Activated CD8-positive, alpha-beta memory T cell treated with anti-CD3 and anti-CD28 coated beads, Interleukin-2, amount 50 U/mL, for 4 hours (primary cell): ENCODE measurements around the gene AGO1.
A peak's percentile ranks its signal among the peaks of the same experiment; 100 is the strongest.
"Not testable (repeated sequence)": the region's sequence is repeated elsewhere in the genome, so short reads cannot be mapped to it uniquely, and the experiment has no call there.

Experiments used
- DNase-seq: peaks from one replicate; pipeline ENCODE4 v3.0.0-alpha.2; 2020

AGO1 gene

DNA sequence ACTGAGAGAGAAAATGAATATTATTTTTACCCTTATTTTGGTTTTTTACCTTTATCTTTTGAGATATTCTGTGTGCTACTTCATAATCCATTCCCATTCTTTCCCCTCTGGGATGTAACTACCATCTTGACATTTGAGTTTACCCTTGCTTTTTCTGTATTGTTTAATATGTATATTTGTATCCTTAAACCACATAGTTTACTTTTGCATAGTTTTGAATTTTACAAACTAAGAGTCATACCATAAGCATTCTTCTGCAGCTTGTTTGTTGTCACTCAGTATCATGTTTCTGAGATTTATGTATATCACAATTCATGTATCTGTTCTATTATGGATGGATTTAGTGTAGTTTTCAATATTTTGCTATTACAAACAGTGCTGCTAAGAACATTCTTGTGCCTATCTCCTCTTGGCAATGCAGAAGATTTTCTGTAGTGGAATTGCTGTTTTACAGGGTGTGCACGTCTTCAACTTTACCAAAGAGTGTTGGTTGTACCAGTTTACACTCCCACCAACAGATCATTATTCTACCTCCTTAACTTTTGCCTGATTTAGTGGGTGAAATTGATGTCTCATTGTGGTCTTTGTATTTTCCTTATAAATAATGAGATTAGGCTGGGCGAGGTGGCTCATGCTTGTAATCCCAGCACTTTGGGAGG, 12.2 kb upstream of the AGO1 start:
- DNase-seq: no peak

DNA sequence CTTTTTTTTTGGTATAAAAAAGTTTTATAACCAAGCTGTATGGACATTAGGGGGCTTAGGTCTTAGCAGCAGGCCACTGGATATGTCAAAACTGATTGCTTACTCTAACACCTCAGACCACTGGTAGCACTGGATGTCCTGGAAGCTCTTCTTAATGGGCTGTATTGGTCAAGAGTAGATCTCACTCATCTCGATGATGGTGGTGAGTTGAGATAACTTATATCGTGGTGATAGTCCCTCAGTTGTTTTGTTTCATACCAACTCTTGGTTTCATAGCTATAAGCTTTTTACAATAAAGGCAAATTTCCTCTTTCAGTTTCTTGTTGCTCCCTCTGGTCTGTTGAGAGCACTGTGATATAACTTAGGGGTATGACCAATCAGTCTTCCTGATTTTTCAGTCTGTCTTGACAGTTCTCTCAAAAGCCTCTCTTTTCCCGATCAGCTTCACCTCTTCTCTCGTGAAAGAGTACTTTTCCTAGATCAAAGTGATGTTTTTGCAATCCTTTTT, 9.7 kb upstream of the AGO1 start:
- DNase-seq: no peak

DNA sequence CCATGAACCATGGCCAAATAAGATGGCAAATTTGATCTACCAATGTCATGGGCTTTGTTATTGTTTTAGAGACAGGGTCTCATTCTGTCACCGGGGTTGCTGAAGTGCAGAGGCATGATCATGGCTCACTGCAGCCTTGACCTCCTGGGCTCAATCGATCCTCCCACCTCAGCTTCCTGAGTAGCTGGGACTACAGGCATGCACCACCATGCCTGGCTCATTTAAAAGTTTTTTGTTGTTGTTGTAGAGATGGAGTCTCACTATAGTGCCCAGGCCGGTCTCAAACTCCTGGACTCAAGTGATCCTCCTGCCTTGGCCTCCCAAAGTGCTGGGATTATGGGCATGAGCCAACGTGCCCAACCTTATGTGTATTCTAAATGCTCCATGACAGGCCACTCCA, 8.9 kb upstream of the AGO1 start:
- DNase-seq: not testable (repeated sequence)

DNA sequence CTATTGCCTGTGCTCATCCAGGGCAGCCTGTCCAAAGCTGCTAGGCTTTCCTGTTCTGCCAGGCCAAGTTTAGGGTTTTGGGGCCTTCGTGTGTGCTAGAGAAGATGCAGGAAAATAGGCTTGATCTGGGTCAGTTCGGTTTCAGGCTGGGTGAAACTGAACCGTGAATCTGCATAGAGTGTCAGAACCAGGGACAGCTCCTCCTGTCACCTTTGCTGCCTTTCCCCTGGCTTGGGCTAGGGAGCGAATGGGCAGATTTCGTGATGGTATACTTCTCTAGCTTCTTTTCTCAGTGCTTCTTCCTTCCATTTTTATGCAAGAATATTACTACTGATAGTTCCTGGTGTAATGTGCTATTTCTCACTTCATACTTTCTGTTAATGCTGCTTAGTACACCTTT, 6.0 kb upstream of the AGO1 start:
- no peak for DNase-seq

DNA sequence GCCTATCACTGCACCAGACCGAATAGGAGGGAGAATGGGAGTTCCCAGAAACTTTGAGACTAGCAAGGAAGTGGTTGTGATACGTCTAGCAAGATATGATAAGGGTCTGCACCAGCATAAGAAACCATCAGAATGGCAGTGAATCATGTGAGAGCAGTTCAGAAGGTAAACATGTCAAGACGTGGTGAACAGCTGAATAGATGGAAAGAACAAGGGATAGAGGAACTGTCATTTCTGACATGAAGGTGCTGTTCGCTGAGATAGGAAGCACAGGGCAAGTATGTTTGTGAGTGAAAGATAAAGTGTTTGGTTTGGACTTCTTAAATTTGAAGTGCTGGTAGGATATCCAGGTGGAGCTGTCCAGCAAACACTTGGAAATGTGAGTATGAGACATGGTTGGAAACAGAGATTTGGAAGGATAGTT, 1.1 kb upstream of the AGO1 start:
- no peak for DNase-seq

DNA sequence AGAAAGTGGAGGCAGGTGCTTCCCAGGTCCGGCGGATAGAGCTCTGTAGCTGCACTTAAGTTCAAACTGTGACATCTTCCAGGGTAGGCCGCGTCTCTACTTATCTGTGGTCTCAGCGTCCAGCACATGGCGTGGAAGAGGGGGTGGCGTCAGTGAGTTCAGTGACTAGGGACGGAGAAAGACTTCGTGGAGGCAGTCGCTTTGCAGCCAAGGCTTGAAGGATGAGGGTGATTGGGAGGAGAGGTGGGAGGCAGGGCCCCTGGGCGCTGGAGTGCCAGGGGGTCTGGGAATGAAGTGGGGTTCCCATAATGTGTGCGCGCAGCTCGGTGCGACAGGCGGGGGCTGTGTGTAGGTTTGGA, 444 bp upstream of the AGO1 start:
- DNase-seq: no peak

DNA sequence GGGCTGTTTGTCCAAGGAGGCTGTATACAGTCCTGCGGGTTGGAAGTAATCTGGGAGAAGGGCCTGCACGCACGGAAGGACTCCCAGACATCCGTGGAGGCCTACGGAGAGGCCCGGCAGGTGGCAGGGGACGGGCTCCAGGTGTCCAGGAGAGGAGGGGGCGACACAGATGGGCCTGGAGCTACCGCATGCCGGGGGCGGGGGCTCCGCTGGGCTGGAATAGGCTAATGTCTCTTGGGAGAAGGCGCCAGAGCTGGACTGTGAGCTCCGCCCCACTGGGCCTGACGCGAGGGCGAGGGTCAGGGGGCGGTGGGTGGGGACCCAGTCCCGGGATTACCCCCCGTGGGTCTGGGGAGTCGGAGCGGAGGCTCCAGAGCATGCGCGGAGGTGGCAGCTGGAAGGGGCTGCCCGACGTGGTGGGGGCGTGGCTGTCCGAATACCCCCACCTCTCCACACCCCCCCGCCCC, 659 bp downstream of the AGO1 start:
- DNase-seq: peak; percentile 49

DNA sequence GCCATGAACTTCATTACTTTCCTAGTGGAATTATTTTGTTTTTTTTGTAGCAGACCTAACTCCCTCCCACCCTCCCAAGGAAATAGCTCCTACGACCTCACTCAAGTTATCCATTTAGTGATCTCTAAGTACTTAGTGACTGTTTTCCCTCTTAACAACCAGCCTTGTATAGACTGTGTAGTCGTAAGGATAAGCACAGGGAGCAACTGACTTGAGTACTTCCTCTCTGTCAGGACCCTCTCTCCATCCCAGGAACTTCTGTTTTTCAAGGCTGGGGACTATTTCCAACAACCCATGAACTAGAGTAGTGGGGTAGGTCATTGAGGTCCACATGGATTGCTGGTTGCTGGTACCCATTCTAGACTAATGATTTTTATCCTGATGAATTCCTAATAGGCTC, 1.9 kb downstream of the AGO1 start:
- no peak for DNase-seq

DNA sequence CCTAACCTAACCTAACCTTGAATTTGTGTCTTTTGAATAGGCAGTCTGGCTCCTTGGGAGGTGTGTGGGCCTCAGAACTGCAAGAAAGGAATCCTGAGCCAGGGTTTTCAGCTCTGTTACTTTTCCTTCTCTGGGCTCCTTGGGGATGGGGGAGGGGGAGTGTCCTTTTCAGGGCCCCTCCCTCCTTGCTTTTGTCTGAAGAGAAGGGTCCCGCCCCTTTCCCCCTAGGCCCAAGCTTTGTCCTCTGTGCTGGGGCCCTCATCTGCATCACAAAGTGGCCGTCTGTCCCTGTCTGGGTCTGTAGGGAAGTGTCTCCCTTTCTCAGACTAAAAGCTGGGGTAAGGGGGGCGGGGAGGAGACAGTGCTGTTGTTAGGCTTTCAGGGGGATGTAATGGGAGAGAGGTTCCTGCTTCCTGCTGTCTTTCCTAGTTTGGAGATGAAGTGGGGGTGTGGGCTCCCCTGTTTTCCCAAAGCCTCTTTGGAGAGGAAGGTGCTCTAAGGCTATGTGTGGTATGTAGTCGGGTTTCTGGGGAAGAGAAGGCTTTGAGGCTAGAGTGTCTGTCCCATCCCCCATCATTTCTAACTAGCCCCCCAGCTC, 3.1 kb downstream of the AGO1 start:
- no peak for DNase-seq

DNA sequence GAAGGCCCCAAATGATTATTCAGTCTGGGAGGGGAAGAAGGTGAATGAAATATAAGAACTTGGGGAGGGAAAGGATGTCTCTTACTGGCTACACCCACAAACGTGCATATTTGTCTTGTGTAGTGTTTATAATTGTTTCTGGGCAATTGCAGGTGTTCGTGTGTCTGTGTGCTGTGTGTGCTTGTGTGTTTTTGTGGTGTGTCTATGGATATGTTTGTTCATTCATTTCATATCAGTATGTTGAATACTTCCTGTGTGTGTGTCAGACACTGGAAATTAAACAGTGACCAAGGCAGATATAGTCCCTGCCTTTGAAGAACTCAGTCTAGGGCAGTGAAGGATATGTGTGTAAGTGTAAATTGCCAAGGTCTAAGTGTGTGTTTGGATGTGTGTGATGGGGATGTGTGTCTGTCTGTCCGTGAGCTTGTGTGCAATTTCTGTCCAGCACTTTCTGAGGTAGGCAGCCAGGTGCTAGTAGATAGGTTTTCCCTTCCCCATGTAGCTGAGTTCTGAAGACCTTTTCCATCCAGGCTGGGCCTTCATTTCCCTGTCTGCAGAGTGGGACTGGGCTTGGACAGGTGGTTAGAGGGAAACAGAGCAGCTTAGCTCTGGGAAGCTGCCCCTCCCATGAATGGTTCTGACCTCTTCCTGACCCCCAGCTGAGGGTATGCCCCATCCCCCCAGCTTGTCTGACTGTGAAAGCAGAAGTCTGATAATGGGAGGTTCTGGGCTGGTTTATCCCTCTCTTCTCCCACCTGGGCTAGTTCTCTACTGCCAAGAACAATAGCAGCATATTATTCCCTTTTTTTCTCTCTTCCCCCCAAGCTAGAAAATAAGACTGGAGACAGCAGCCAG, 3.8 kb downstream of the AGO1 start:
- DNase-seq: no peak

DNA sequence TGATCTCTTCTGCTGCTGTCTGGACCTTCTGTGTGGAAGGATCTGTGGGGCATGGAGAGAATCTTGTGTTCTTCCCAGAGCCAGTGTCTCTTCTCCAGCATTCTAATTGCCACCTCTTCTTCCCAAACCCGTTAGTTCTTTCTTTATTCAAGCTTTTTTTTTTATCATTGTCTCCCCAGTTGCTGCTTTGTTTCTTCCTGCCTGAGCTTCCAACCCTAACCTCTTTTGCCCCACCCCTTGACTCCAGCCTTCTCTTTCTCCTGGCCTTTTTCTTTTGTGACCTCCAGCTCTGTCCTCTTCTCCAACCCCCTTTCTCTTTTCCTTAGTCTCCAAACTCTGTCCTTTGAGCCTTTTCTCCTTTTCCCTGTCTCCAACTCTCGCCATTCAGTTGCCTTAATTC, 4.5 kb downstream of the AGO1 start:
- DNase-seq: no peak

DNA sequence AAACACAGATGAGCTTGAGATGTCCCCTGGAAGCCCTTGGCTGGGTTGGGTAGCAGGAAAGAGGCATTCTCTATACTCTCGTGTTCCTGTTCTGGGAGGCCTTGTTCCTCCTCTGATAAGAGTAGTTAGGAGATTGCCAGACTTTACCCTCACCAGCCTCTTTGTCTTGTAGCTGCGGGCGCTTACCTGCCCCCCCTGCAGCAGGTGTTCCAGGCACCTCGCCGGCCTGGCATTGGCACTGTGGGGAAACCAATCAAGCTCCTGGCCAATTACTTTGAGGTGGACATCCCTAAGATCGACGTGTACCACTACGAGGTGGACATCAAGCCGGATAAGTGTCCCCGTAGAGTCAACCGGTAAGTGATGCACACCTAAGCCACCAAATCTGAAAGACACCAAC, 5.2 kb downstream of the AGO1 start:
- no peak for DNase-seq

DNA sequence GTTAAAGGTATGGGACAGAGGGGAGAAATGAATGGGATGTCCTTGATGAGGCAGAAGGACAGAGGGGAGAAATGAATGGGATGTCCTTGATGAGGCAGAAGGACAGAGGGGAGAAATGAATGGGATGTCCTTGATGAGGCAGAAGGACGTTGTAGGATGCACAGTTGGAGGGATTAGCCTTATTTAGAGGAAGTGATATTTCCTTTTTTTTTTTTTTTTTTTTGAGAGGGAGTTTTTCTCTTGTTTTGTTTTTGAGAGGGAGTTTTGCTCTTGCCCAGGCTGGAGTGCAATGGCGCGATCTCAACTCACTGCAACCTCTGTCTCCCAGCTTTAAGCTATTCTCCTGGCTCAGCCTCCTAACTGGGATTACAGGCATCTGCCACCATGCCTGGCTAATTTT, 6.0 kb downstream of the AGO1 start:
- not testable (repeated sequence) for DNase-seq

DNA sequence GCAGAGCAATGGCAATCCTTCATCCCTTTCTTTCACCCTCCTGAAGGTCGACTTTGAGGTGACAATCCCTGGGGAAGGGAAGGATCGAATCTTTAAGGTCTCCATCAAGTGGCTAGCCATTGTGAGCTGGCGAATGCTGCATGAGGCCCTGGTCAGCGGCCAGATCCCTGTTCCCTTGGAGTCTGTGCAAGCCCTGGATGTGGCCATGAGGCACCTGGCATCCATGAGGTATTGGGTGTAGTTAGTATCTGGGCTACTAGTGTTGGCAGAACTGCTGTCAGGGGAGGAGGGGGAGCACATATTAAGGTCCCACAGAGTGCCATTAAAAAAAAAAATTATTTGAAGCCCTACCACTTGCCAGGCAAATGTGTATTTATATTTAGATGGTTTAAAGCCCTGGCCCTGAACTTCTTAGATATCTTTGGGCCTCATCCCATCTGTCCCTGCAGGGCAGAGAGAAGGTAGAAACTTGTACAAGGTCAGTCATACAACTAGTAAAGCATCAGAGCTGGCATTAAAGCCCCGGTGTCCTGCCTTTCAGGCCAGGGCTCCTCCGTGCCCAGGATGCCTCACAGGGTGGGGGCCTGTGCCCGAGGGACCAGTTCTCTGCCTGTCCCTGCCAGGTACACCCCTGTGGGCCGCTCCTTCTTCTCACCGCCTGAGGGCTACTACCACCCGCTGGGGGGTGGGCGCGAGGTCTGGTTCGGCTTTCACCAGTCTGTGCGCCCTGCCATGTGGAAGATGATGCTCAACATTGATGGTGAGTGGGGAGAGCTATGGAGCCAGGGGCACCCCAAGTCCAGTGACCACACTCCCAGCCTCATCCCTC, 10.3 kb downstream of the AGO1 start:
- DNase-seq: no peak

DNA sequence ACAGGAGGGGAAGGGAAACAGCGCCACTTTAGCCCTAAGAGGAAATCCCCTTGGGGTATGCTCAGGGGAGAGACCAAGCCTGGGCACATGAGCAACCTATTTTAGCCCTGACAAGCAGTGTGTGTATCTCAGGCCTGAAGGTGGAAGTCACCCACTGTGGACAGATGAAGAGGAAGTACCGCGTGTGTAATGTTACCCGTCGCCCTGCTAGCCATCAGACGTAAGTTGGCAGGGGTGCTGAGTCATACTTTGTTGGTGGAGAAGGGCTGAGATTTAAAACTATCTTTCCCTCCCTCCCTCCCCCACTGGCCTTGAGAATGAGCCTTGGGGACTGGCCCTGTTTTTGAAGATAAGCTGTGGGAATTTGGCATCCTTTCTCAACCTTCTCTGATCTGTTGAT, 11.2 kb downstream of the AGO1 start:
- no peak for DNase-seq

DNA sequence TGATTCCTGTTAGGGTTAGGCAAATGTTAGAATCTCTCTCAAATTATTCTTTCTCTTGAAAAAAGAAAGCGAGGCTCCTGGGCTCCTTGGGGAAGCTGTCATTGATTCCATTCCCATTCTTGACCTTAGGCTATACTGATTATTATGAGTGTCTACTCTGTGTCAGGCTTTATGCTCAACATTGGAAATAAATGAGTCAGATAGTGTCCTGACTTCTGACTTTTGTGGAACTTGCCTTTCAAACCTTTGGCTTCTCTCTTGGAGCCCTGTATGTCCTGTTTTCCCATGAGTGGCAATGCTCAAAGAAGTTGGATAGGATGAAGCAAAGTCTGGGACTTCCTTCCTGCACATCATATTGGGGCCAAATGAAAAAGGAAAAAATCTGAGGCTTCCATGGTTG, 11.6 kb downstream of the AGO1 start:
- DNase-seq: no peak

DNA sequence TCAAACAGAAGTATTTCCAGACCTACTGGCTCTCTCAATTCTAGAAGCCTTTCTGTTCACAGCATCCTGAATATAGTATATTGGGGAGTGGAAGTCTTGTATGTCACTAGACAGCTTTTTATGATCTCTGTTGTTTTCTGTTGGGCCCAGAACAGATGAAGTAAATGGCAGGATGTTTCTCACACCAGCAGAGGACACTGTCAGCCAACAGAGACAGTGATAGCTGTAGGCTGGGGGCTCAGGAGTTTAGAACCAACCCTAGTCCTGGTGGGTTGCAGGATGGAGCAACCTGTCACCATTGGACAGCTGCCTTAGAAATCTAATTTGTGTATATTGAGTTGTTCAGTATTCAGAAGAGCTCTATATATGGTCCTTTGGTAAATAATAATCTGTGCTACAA, 16.9 kb downstream of the AGO1 start:
- no peak for DNase-seq

DNA sequence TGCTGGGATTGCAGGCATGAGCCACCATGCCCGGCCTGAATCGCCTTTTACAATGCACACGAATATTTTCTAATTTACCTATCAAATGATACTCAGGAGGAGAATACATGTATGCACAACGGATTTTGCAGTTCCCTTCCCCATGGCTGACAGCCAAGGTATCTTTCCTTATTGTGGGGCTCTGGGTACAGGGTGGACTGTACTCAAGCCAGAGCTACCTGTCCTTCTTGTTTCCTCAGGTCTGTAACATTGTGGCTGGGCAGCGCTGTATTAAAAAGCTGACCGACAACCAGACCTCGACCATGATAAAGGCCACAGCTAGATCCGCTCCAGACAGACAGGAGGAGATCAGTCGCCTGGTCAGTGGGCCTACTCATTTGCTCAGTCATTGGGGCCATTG, 18.2 kb downstream of the AGO1 start:
- no peak for DNase-seq

DNA sequence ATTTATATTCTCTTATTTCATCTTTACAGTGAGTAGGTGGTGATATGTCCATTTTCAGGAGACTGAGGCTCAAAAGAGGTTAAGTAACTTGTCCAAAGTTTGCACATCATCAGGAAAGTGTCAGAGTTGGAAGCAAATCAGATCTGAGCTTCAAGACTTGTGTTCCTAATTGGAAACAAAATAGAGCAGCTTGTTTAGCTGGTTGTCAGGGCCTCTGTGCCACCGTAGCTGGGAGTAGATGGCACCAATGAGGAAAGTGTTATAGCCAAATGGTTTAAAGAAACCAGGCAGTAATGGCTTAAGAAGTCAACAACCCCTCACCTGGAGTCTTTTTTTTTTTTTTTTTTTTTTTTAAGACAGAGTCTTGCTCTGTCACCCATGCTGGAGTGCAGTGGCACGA, 19.7 kb downstream of the AGO1 start:
- DNase-seq: no peak

DNA sequence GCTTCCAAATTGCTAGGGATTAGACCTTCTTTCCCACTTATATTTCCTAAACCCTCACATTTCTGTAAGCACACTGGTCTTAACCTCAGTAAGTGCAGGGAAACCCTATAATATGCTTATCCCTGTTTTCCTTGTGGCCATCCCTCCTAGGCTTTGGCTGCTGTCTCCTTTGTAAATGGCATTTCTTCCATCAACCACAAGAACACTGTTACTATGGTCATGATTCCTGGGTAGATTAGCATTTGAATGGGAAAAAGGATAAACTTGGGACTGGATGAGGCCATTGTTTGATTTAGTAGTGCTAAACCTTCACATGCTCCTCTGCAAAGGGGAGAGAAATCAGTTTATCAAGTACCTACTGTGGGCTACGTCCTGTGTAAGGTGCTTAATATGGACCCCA, 31.7 kb downstream of the AGO1 start:
- no peak for DNase-seq

DNA sequence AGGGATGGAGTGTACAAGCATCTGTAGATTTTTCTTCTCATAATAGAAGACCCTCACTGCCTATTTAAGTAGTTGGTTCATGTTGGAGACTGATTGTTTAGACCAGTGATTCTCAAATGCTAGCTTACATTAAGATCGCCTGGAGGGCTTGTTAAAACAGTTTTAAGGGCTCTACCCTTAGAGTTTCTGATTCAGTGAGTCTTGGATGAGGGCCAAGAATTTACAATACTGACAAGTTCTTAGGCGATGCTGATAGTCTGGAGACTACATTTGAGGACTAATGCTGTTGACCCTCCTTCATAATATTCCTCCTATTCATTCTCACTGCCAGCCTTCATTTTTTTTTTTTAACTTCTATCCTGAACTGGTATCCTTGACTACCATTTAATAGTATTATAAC, 32.7 kb downstream of the AGO1 start:
- DNase-seq: no peak

DNA sequence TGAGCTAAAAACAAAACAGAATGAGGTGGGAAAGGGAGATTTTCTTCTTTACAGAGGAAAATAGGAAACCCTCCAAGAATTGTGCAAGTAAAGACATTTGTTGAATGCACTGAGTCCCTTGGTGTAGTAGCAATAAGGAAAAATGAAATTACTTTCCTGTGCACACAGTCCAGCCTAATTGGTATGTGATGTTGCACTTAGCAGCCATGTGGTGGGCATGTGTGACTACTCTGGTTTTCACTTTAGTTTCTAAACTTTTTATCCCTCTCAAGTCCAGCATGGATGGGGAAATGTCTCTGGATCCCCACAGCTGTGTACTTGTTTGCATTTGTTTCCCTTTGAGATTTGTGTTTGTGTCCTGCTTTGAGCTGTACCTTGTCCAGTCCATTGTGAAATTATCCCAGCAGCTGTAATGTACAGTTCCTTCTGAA, 40.8 kb downstream of the AGO1 start:
- DNase-seq: no peak

DNA sequence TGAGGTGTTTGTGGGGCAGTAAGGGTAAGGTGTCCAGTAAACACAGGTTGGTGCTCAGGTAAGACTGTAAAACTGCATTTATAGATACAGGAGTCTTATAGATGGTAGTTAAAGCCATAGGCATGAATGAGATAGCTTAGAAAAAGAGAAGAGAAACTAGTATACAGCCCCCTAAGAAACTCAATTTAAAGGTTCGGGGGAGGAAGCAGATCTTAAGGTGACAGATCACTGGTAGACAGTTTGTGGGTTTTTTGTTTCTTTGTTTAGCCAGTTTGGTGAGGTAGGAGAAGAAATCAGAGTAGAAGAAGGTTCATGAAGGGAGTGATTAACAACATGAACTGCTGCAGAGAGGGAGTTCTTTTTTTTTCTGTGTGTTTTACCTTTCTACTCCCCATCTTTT, 41.8 kb downstream of the AGO1 start:
- no peak for DNase-seq
